GM18861 (cell line): ENCODE data around the gene ACBD7.

Source experiments
- ATAC-seq: cut with Tn5 transposase; IDR thresholded peaks from one replicate; pipeline ENCODE4 v1.9.1; 2021; ENCODE audit not compliant: unreplicated experiment

Gene ACBD7

GRCh38 chr10:15092855-15093408 lies 4.4 kb upstream of the ACBD7 start:
- ATAC-seq: no peak

GRCh38 chr10:15091418-15091817 lies 2.8 kb upstream of the ACBD7 start:
- no peak for ATAC-seq

- no peak for ATAC-seq
Measured at GRCh38 chr10:15084502-15084922, 4.1 kb downstream of the ACBD7 start.

GRCh38 chr10:15083674-15084501 lies 4.7 kb downstream of the ACBD7 start:
- no peak for ATAC-seq

GRCh38 chr10:15075421-15075820 lies 13.2 kb downstream of the ACBD7 start:
- ATAC-seq: no peak

- no peak for ATAC-seq
Measured at GRCh38 chr10:15072358-15072757, 16.2 kb downstream of the ACBD7 start.

- ATAC-seq: no peak
Measured at GRCh38 chr10:15069230-15069629, 19.3 kb downstream of the ACBD7 start.

- no peak for ATAC-seq
Measured at GRCh38 chr10:15068802-15069201, 19.8 kb downstream of the ACBD7 start.

- peak; percentile 74 for ATAC-seq
Measured at GRCh38 chr10:15067154-15067553, 21.4 kb downstream of the ACBD7 start.

GRCh38 chr10:15060638-15061037 lies 27.9 kb downstream of the ACBD7 start:
- no peak for ATAC-seq

GRCh38 chr10:15059914-15060313 lies 28.7 kb downstream of the ACBD7 start:
- ATAC-seq: no peak

GRCh38 chr10:15058689-15059088 lies 29.9 kb downstream of the ACBD7 start:
- no peak for ATAC-seq

- no peak for ATAC-seq
Measured at GRCh38 chr10:15053061-15053460, 35.5 kb downstream of the ACBD7 start.

GRCh38 chr10:15052121-15052520 lies 36.5 kb downstream of the ACBD7 start:
- no peak for ATAC-seq

GRCh38 chr10:15049533-15049932 lies 39.0 kb downstream of the ACBD7 start:
- ATAC-seq: no peak

GRCh38 chr10:15046626-15047025 lies 42.0 kb downstream of the ACBD7 start:
- ATAC-seq: no peak

GRCh38 chr10:15045380-15045779 lies 43.2 kb downstream of the ACBD7 start:
- ATAC-seq: no peak

- no peak for ATAC-seq
Measured at GRCh38 chr10:15043674-15044073, 44.9 kb downstream of the ACBD7 start, which contains the start of gene OLAH. Gene OLAH, plus strand, starts transcription at chr10:15043943. Its CDS starts 3,346 bp downstream, at chr10:15047289.

- no peak for ATAC-seq
Measured at GRCh38 chr10:15038416-15038815, 50.2 kb downstream of the ACBD7 start.

- ATAC-seq: no peak
Measured at GRCh38 chr10:15037691-15038090, 50.9 kb downstream of the ACBD7 start.

- ATAC-seq: no peak
Measured at GRCh38 chr10:15035385-15036301, 52.9 kb downstream of the ACBD7 start.
